Measurements from ENCODE around the gene TRAF3IP3.
A peak's percentile ranks its signal among the peaks of the same experiment; 100 is the strongest.

Gene TRAF3IP3

DNA sequence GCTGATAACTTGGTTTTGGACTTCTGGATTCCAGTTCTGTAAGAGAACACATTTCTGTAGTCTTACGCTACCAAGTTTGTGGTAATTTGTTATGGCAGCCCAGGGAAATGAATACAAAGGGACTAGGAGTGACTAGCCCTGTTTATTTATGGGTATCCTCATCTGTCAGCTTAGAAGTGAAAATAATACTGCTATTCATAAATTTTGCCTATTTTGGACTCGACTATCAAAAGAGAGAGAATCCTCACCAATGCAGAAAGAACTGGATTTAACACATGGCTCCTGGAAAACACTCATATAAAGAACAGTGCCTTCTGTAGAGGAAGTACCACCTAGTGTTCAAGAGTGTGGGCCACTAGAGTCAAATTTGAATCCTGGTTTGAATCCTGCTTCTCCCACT lies 28.6 kb upstream of the TRAF3IP3 start:
- Mint-ChIP-seq H3K36me3 (peaks cover 16% of the 10 kb centered on the region), H3K4me3 (no peak overlapping the region), H3K27me3 (no peaks in the 10 kb centered on the region), H3K4me1 (ENCODE audit: low read depth) (peaks cover 44% of the 10 kb centered on the region), H3K9me3 (ENCODE audit: low read depth) (no peaks in the 10 kb centered on the region), H3K27ac (no peak overlapping the region)

GRCh38 chr1:209727785-209728184 lies 28.1 kb upstream of the TRAF3IP3 start:
- Mint-ChIP-seq H3K4me3 (no peak overlapping the region), H3K4me1 (ENCODE audit: low read depth) (peaks cover 44% of the 10 kb centered on the region), H3K27me3 (no peaks in the 10 kb centered on the region), H3K36me3 (peaks cover 16% of the 10 kb centered on the region), H3K27ac (peak overlapping the region; percentile 51), H3K9me3 (ENCODE audit: low read depth) (no peaks in the 10 kb centered on the region)

DNA sequence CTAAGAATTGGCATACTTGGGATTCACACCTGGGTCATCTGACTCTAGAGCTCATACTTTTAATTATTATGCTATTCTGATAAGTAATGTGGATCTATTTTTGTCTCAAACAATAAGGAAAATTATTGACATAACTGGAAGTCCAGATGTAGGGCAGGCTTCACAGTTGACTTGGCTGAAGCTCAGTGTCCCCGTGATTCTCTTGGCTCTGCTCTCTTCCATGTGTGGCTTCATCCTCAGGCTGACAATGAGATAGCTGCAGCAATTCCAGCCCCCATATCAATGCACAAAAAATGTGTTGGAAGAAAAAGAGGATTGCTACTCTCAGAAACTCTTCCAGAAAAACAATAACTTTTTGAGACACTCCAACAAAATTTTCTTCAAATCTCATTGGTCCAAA lies 27.4 kb upstream of the TRAF3IP3 start:
- no peaks in the 10 kb centered on the region for H3K27me3 Mint-ChIP-seq
- H3K27ac Mint-ChIP-seq = no peak overlapping the region
- H3K4me1 Mint-ChIP-seq (ENCODE audit: low read depth) = peaks cover 41% of the 10 kb centered on the region
- H3K4me3 Mint-ChIP-seq = no peak overlapping the region
- H3K9me3 Mint-ChIP-seq (ENCODE audit: low read depth) = no peaks in the 10 kb centered on the region
- peaks cover 18% of the 10 kb centered on the region for H3K36me3 Mint-ChIP-seq

DNA sequence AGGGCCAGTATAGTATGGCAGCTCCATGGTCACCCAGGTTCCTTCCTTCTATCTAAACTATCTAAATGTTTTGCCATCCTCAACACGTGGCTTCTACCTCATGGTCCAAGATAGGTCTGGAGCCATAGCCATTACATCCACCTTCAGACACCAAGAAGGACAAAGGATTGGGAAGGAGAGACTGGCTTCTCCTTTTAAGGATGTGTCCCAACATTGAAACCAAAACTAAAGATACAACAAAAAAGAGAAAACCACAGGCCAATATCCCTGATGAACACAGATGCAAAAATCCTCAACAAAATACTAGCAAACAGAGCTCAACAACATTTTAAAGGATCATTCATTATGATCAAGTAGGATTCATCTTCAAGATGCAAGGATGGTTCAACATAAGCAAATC lies 26.4 kb upstream of the TRAF3IP3 start:
- Mint-ChIP-seq H3K27me3 (no peaks in the 10 kb centered on the region), H3K4me3 (no peak overlapping the region), H3K36me3 (peaks cover 15% of the 10 kb centered on the region), H3K4me1 (ENCODE audit: low read depth) (peaks cover 40% of the 10 kb centered on the region), H3K9me3 (ENCODE audit: low read depth) (no peaks in the 10 kb centered on the region), H3K27ac (no peak overlapping the region)

DNA sequence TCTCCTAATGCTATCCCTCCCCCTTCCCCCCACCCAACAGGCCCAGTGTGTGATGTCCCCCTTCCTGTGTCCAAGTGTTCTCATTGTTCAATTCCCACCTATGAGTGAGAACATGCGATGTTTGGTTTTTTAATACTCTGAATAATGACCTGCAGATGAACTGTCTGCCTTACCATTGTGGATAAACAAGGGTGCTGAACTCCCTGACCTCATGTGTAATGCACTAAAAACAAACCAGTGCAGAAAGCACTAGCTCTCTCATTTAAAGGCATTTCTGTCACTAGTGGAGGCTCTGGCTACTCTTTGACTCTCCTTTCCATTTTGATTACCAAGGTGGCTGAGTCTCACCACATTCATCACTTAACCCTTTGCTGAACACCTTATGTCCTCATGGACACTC lies 23.1 kb upstream of the TRAF3IP3 start:
- H3K4me1 Mint-ChIP-seq (ENCODE audit: low read depth) = peaks cover 29% of the 10 kb centered on the region
- no peak overlapping the region for H3K27ac Mint-ChIP-seq
- H3K27me3 Mint-ChIP-seq = no peaks in the 10 kb centered on the region
- no peaks in the 10 kb centered on the region for H3K9me3 Mint-ChIP-seq (ENCODE audit: low read depth)
- peaks cover 9% of the 10 kb centered on the region for H3K36me3 Mint-ChIP-seq
- no peak overlapping the region for H3K4me3 Mint-ChIP-seq

DNA sequence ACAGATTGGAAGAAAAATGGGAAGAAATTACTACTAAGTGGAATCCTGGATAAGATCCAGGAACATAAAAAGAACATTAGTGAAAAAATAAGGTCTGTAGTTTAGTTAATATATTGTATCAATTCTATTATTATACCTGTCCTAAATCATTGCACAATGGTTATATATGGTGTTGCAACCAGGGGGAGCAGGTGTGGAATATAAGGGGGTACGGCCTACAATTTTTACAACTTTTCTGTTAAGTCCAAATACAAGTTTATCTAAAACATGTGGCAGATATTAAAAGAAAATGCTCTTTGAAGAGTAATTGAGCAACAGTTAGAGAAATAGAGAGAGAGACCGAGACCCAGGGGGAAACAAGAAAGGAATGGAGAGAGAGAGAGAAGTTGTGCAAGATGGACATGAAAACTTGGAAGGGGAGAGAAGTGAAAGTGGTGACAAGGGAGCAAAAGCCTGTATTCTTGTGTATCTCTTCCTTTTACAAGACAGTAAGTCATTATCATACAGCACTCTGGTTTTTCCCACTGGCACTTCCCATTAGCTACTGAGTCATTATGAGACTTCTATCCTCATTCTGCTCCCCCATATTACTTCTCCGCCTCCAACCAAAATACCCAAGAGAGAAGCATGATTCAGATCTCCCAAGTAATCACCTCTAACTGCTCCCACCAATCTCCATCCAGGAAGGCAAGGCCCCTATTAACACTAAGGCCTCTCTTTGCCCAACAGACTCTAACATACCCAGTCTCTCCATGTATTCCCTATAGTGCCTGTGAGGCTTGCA lies 22.3 kb upstream of the TRAF3IP3 start:
- Mint-ChIP-seq H3K36me3 (peaks cover 8% of the 10 kb centered on the region), H3K9me3 (ENCODE audit: low read depth) (no peaks in the 10 kb centered on the region), H3K4me1 (ENCODE audit: low read depth) (peaks cover 24% of the 10 kb centered on the region), H3K4me3 (peak overlapping the region; percentile 11), H3K27me3 (no peaks in the 10 kb centered on the region), H3K27ac (peak overlapping the region; percentile 46)

DNA sequence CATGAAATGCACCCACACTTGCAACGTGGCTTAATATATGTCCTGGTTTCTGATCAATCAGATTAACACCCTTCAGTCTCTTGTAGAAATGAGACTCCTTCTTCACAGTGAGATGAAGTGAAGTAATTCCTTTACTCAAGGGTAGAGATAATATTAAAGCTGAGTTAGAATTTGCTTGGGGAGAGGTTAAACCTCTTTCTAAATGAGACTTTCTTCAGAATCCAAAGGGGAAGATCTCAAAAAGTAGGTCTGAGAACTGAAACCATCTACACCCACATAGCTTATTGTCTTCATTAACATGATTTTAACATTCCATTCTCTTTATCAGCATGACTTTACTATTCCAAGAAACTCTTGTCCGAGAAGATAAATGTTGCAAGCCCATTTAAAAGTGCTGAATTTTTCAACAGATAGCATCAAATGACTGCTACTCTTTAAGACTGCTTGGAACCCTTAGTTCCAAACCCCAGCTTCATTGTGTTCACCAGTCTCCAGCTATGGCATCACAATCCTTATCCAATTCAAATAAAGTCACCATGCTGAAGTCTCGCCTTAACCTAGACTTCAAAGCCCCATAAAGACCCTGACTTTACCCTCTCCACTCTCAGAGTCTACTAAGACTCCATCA lies 19.2 kb upstream of the TRAF3IP3 start:
- H3K27ac Mint-ChIP-seq = peak overlapping the region; percentile 70
- peaks cover 27% of the 10 kb centered on the region for H3K4me1 Mint-ChIP-seq (ENCODE audit: low read depth)
- no peaks in the 10 kb centered on the region for H3K9me3 Mint-ChIP-seq (ENCODE audit: low read depth)
- H3K27me3 Mint-ChIP-seq = no peaks in the 10 kb centered on the region
- H3K4me3 Mint-ChIP-seq = no peak overlapping the region
- peaks cover 2% of the 10 kb centered on the region for H3K36me3 Mint-ChIP-seq

- Mint-ChIP-seq H3K27me3 (no peaks in the 10 kb centered on the region), H3K4me3 (no peak overlapping the region), H3K4me1 (ENCODE audit: low read depth) (peaks cover 31% of the 10 kb centered on the region), H3K36me3 (peaks cover 2% of the 10 kb centered on the region), H3K9me3 (ENCODE audit: low read depth) (no peaks in the 10 kb centered on the region), H3K27ac (peak overlapping the region; percentile 70)
These were observed 18.7 kb upstream of the TRAF3IP3 start for GRCh38 chr1:209737118-209737505.

DNA sequence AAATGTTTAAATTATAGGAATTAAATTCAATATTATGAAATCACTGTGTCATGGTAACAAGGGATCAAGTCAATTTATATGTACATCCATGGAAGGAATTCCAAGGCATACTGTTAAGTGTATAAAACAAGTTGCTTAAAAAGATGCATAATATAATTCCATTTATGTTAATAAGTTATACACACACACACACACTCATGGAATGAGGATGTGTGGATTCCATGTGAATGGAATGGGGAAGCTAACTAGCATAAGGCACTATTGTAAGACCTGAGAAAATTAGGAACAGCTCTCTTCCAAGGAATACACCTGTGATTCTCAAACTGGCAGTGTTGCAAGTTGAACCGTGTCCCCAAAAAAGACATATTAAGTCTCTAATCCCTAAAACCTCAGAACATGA lies 17.6 kb upstream of the TRAF3IP3 start:
- Mint-ChIP-seq H3K36me3 (no peaks in the 10 kb centered on the region), H3K4me1 (ENCODE audit: low read depth) (peaks cover 35% of the 10 kb centered on the region), H3K27me3 (no peaks in the 10 kb centered on the region), H3K27ac (no peak overlapping the region), H3K9me3 (ENCODE audit: low read depth) (no peaks in the 10 kb centered on the region), H3K4me3 (no peak overlapping the region)

GRCh38 chr1:209741193-209741592 lies 14.7 kb upstream of the TRAF3IP3 start:
- Mint-ChIP-seq H3K4me3 (no peak overlapping the region), H3K27me3 (no peaks in the 10 kb centered on the region), H3K36me3 (no peaks in the 10 kb centered on the region), H3K27ac (no peak overlapping the region), H3K9me3 (ENCODE audit: low read depth) (no peaks in the 10 kb centered on the region), H3K4me1 (ENCODE audit: low read depth) (peaks cover 28% of the 10 kb centered on the region)

DNA sequence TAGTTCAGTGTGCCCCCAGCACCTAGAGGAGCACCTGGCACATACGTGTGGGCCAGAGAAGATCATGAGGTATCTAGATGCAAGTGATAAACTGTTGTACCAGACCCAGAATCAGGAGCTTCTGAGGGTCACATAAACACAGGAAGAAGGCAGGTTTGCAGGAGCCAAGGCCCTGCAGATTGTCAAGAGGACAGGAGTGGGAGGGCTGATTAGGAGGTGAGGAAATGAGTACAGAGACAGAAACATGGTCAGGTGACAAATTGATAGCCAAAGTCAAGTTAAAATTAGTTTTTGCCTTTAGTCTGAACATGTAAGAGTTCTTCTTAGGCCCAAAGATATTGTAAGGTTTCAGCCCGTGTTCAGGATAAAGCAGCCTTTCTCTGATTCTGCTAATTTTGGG lies 14.0 kb upstream of the TRAF3IP3 start:
- H3K36me3 Mint-ChIP-seq = no peaks in the 10 kb centered on the region
- no peaks in the 10 kb centered on the region for H3K27me3 Mint-ChIP-seq
- peaks cover 27% of the 10 kb centered on the region for H3K4me1 Mint-ChIP-seq (ENCODE audit: low read depth)
- no peaks in the 10 kb centered on the region for H3K9me3 Mint-ChIP-seq (ENCODE audit: low read depth)
- no peak overlapping the region for H3K4me3 Mint-ChIP-seq
- peak overlapping the region; percentile 13 for H3K27ac Mint-ChIP-seq

DNA sequence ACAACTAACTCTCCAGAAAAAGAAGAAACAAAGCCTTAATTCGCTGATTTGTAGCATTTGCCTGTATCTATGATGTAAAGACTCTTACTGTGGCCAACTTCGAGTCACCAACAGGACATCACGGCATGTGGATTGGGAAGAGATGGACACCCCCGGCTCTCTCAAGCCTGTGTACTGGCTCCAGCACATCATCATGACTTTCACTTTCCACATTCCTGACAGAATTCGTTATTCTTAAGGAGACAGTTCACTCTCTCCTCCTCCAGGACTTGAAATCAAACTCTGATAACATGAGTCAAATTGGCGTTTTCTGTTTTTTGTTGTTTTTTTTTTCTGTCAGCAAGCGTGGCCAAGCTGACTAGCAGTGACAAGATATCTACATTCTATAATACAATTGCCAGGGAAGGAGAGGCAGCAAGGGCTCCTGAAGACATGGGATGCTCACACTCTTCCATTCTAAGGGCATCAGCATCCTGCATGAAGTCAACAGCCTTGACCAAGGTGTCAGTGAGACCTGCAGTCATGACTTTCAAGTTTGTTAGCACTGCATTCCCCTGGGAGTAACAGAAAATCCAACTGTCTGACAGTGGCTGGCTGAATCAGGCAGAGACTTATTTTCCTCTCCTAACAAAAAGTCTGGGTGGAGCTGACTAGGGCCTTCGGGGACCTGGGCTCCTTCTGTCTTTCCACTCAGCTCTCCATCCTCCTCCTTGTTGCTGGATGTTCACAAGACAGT lies 13.3 kb upstream of the TRAF3IP3 start:
- Mint-ChIP-seq H3K27me3 (no peaks in the 10 kb centered on the region), H3K27ac (peak overlapping the region; percentile 64), H3K4me3 (no peak overlapping the region), H3K4me1 (ENCODE audit: low read depth) (peaks cover 29% of the 10 kb centered on the region), H3K36me3 (no peaks in the 10 kb centered on the region), H3K9me3 (ENCODE audit: low read depth) (no peaks in the 10 kb centered on the region)

GRCh38 chr1:209743145-209743482 lies 12.7 kb upstream of the TRAF3IP3 start:
- Mint-ChIP-seq H3K4me3 (no peak overlapping the region), H3K27me3 (no peaks in the 10 kb centered on the region), H3K4me1 (ENCODE audit: low read depth) (peaks cover 34% of the 10 kb centered on the region), H3K36me3 (no peaks in the 10 kb centered on the region), H3K27ac (peak overlapping the region; percentile 64), H3K9me3 (ENCODE audit: low read depth) (no peaks in the 10 kb centered on the region)

- H3K4me1 Mint-ChIP-seq (ENCODE audit: low read depth) = peaks cover 58% of the 10 kb centered on the region
- no peaks in the 10 kb centered on the region for H3K36me3 Mint-ChIP-seq
- H3K27me3 Mint-ChIP-seq = no peaks in the 10 kb centered on the region
- H3K9me3 Mint-ChIP-seq (ENCODE audit: low read depth) = no peaks in the 10 kb centered on the region
- H3K4me3 Mint-ChIP-seq = peak overlapping the region; percentile 20
- peak overlapping the region; percentile 46 for H3K27ac Mint-ChIP-seq
These were observed 9.2 kb upstream of the TRAF3IP3 start for GRCh38 chr1:209746451-209747165.
